Left hindlimb (tissue), 1 donor: ENCODE results near the gene CGREF1.

Experiments
- DNase-seq: peaks from one replicate; pipeline ENCODE4 v3.0.0-alpha.2; 2018

The CGREF1 gene

DNA sequence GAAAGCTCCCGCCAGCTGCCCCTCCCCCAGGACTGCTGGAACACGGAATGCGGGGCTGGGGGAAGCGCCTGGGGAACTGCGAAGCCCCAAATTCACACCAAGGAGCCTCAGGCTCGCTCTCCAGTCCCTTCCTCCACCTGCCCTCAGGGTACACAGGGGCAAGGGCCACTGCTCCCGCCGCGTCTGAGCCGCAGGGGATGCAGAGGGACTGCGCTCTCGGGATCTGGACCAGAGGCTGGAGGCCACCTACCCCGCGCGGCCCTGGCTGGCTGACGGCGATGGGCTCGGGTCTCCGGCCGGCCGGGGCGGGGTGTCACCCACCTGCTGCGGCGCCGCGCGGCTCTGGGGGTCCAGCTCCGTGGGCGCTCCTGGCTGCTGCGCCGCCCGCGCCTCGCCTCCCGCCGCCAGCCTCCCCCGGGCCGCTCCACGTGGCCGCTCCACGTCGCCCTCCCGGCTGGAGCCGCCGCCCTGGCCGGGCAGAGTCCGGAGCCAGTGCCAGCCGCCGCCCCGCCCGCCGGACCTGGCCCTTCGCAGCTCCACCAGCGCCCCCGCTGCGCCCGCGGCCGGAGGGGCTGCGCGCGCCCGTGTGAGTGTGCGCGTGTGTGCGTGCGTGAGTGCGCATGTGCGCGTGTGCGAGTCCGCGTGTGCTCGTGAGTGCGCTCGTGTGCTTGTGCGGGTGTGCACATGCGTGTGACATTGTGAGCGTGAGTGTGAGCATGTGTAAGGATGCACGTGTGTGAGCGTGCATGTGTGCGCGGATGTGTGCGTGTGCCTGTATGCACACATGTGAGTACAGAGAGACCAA is at the start of gene CGREF1:
Gene CGREF1, minus strand, starts transcription at position 604 of the 805 bp plus-strand sequence. CDS start 14,762 bp downstream, outside the sequence.
- DNase-seq, result no peak

- DNase-seq, result no peak
Observed at GRCh38 chr2:27164960-27165763, 46.2 kb upstream of the CGREF1 start.

GRCh38 chr2:27162151-27163121 is 43.5 kb upstream of the CGREF1 start:
- no peak for DNase-seq

- DNase-seq, result no peak
Observed at GRCh38 chr2:27160191-27160590, 41.3 kb upstream of the CGREF1 start.

DNA sequence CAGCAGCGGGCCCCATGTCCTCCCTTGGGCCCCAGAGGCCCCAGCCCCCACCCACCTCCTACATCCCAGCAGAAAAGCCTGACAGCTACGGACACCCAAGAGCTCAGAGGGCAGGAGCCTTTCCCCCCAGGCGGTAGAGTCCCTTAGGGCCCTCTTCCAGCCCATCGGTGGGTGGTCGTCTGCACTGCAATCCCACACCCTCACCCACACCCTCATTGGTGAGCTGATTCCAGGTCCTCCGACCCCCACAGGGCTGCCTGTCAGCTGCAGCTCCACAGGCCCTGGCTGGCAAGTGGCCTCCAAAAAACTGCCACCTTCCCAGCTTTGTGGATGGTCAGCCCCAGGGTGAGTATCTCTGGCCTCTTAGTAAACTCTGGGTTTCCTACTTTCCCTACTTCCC is 40.3 kb upstream of the CGREF1 start:
- DNase-seq, result no peak

GRCh38 chr2:27158468-27158867 is 39.5 kb upstream of the CGREF1 start:
- DNase-seq, result no peak

DNA sequence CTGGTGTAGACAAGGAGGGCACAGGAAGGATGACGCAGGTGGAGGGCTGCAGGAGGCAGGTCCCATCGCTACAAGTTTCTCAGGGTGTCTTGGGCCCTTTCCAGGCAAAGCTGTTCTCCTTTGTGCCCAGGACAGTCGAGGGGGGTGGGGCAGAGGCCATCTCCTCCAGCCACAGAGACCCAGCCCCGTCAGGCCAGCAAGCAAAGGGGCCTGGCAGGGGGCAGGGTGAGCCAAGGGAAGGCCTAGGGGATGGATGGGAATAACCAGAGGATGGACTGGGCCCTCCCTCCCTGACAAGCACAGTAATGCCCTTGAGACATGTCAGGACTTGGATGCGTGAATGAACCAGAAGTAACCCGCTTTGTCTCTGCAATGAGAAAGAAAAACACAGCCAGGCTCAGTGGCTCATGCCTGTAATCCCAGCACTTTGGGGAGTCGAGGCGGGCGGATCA is 36.2 kb upstream of the CGREF1 start:
- DNase-seq, result no peak

- DNase-seq, result no peak
Observed at GRCh38 chr2:27154488-27154887, 35.6 kb upstream of the CGREF1 start.

DNA sequence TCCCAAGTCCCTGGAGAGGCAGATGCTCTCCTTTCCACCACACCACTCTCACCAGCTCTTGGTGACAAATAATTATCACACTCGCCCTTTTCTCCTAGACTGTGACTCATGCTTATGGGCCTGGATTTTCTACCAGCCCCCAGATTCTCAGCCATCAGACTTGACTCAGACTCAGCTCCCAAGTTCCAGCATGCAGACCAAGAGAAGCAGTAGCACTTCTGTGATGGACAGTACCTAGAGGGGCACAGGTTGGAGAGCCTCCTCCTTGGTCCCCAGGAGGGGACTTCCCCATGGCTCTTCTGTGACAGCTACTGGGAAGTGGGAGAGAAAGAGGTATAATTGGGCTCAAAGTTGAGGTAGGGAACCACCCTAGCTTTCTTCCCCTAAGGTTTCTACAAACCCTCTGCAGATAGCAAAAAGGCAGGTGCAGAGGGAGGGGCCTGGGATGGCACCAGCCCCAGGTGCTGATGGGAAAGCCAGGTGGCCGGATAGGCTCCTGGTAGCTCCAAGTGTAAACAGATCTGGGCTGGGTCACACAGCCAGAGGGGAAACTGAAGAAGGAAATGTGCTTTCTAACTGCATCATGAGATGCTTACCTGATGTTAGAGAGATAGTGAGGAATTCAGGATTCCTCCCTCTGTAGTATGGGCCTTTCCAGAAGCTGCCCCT is 34.0 kb upstream of the CGREF1 start:
- DNase-seq, result no peak

- DNase-seq, result no peak
Observed at GRCh38 chr2:27152102-27152795, 33.3 kb upstream of the CGREF1 start.

DNA sequence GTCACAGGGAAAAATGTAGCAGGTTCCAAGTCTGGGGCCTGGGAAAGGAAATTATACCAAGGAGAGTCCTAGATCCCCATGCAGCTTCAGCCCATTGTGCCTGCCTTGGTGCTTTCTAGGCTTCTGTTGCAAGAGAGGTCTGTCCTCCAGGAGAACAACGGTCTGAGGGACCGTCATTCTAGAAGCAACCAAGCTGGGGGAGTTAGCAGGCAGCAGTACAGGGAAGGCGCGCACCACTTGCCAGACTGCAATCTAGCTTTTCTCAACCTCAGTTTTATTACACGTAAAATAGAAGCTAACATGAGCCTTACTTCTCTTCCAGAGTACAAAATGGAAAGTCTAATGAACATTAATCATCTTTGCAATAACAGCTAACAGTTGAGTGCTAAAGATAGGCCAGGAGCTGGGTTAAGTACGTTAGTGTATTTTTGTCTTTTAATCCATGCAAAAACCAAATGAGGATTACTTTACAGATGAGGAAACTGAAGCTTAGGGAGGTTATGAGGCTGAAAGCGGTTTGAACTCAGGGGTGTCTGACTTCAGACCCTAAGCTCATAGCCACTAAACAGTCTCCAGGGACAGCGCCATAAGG is 31.8 kb upstream of the CGREF1 start:
- DNase-seq, result no peak

DNA sequence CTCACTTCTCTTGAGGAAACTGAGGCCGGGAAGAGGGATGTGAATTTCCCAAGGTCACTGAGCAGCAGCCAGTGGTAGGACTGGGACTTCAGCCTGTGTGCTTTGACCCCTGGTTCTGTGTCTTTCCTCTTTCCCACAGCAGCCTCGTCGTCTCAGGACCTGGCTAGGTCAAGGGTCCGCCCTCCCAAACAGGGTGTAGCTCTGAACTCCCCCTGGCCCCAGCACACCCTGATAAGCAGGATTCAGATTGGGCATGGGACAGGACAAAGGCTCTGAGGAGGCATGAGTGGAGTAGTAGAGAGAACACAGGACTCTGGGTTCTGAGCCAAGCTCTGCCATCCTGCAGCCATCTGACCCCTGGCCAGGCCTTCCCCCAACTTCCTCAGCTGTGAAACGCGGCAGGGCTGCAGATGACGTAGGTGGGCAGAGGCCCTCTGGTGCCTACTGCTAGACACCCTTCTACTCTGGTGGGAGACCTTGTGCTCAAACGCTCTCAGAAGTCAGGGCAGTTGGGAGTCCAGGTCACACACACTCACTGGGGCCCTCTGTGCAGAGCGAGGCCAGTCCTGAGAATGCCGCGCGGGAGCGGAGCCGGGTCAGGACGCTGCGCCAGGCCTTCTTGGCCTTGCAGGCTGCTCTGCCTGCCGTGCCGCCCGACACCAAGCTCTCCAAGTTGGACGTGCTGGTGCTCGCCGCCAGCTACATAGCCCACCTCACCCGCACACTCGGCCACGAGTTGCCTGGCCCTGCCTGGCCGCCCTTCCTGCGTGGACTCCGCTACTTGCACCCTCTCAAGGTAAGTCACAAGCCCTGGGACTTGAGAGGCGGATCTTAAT is 30.9 kb upstream of the CGREF1 start:
- no peak for DNase-seq

GRCh38 chr2:27148801-27149439 is 30.0 kb upstream of the CGREF1 start, which contains the start of gene TCF23:
TCF23 (plus strand) TSS chr2:27149004; CDS start chr2:27149134, 130 bp downstream.
- DNase-seq, result no peak

DNA sequence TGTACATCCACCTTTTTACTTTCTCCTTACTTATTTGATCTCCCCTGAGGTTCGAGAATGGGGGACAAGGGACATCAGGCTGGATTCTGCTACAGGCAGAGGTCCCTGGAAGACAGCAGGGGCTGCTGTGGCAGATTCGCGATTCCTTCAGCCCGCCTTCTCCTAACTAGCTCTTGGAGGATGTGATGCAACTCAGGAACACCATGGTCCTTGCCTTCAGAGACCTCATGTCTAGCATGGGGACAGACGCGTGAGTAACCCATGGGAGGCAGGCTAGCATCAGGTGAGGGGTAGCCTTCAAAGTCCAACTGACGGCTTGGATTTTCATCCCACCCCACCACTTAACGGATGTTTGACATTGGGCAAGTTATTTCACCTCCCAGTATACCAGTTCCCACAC is 29.0 kb upstream of the CGREF1 start:
- no peak for DNase-seq

- DNase-seq, result no peak
Observed at GRCh38 chr2:27145682-27146081, 26.8 kb upstream of the CGREF1 start.

DNA sequence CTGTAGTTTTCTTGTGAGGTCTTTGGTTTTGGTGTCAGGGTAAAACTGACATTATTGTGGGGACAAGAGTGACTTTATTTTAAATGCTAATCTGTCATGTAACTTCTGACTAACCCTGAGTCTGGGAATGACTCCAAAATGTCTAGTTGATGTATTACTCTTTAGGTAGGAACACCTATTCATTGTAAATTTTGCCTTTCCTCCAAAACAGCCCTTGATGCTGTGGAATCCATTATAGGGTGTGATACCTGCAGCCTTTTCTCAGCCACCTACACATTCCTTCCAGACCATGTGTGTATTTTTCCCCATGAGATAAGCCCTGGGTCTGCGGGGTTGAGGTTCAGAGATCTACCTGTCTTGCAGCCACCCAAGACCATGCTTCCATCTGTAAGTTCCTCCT is 24.4 kb upstream of the CGREF1 start:
- DNase-seq, result no peak

DNA sequence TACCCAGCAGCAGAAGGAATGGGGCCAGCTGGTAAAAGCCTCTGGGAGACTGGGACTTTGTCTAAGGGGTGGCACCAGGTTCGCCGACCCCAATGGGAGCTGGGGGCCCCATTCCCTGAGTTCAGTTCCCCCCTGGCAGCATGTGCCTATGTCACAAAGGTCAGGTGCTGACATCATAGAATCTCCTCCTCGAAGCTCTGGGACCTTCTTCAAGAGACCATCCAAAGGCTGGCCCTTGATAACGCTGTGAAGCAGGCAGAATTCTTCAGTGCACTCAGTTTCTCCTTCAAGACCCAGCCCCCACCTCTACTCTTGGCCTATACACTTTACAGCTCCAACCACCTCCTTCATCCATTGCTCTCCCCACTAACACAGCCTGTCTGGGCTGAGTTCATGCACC is 20.4 kb upstream of the CGREF1 start, which contains the start of gene PRR30:
Gene PRR30, minus strand, starts transcription at position 101 of the 400 bp plus-strand sequence. CDS start 1,081 bp downstream, outside the sequence.
- DNase-seq, result no peak

- DNase-seq, result no peak
Observed at GRCh38 chr2:27138111-27138510, 19.2 kb upstream of the CGREF1 start.

GRCh38 chr2:27137322-27137935 is 18.5 kb upstream of the CGREF1 start:
- no peak for DNase-seq
